Choroid plexus epithelial cell (primary cell): ENCODE data around the gene P3R3URF.
A peak's percentile ranks its signal among the peaks of the same experiment; 100 is the strongest.

Experiments
- DNase-seq: peaks from one replicate; pipeline ENCODE4 v3.0.0-alpha.2; 2010; ENCODE audit warnings: low read depth
- H3K4me3 ChIP-seq: 2 replicates; pipeline ENCODE4 v1.5.1; 2011; ENCODE audit warnings: low read depth, mild to moderate bottlenecking, control low read depth, low read length, moderate library complexity
- CTCF ChIP-seq: conservative IDR thresholded peaks from 2 replicates; pipeline ENCODE4 v1.5.1; 2011; ENCODE audit warnings: low read depth, mild to moderate bottlenecking, control low read depth, inconsistent platforms, low read length, moderate library complexity

The P3R3URF gene

GRCh38 chr1:46150085-46150484 is 26.2 kb downstream of the P3R3URF start:
- no peak overlapping the region for H3K4me3 ChIP-seq
- peak; percentile 49 for DNase-seq
- TF ChIP-seq CTCF = no peak

- DNase-seq = no peak
- no peak for TF ChIP-seq CTCF
- no peak overlapping the region for H3K4me3 ChIP-seq
Observed at GRCh38 chr1:46148318-46148717, 28.0 kb downstream of the P3R3URF start.

GRCh38 chr1:46137916-46138315 is 38.4 kb downstream of the P3R3URF start:
- peak overlapping the region; percentile 53 for H3K4me3 ChIP-seq
- no peak for TF ChIP-seq CTCF
- peak; percentile 74 for DNase-seq

GRCh38 chr1:46136711-46137110 is 39.6 kb downstream of the P3R3URF start:
- TF ChIP-seq CTCF = no peak
- DNase-seq = no peak
- H3K4me3 ChIP-seq = no peak overlapping the region

- DNase-seq = peak; percentile 81
- TF ChIP-seq CTCF = no peak
- H3K4me3 ChIP-seq = no peak overlapping the region
Observed at GRCh38 chr1:46134660-46135331, 41.5 kb downstream of the P3R3URF start.

GRCh38 chr1:46133781-46134350 is 42.4 kb downstream of the P3R3URF start:
- H3K4me3 ChIP-seq = peak overlapping the region; percentile 75
- TF ChIP-seq CTCF = no peak
- no peak for DNase-seq

- peak overlapping the region; percentile 75 for H3K4me3 ChIP-seq
- no peak for DNase-seq
- TF ChIP-seq CTCF = no peak
Observed at GRCh38 chr1:46133181-46133658, 43.1 kb downstream of the P3R3URF start.
